ENCODE measurements around the gene UNC13A. TPM values are rescaled to one million over a fixed set of nuclear protein-coding genes. Genes with fewer than 3 reads are reported as not detected.

UNC13A gene
- total RNA-seq, 4 donors from 2014 or later, result 0.16 TPM; not detected in 3

DNA sequence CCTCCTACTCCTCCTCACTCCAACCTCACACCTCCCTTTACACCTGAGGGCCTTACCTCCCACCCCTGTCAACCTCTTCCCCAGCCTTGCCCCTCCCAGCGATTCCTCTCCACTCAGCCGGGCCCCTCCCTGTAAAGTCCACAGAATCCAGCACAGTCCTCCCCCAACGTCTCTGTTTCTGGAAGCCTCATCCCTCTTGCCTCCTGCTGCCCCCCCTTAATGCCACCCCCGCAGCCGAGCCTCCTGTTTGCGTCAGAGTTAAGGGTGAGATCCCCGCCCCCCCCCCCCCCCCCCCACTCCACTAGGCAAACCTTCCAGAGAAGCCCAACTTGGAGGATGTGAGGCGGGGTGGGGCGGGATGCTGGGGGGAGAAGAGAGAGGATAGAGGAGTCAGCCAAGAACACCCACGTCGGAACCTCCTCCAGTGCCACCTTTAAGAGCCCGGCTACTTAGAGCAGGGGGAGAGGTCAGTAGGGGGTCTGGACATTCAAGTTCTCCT lies 2.1 kb downstream of the UNC13A start:
- DNase-seq (ENCODE audit: low spot score in 2 of 2), result no peak
- H3K9me3 ChIP-seq, result no peaks in the 10 kb centered on the region
- H3K4me3 ChIP-seq, result no peak overlapping the region
- no peak overlapping the region for H3K27ac ChIP-seq
- peaks cover 22% of the 10 kb centered on the region for H3K4me1 ChIP-seq
- H3K36me3 ChIP-seq, result no peaks in the 10 kb centered on the region
- H3K27me3 ChIP-seq, result peaks cover 90% of the 10 kb centered on the region
- WGBS, result under 1% methylated on average over 8 of the region's 12 CpGs
- no peak for TF ChIP-seq EP300 (IDR thresholded peaks at IDR 0.05)
- TF ChIP-seq POLR2AphosphoS5 (IDR thresholded peaks at IDR 0.05), result no peak
- TF ChIP-seq, protein P1, sequence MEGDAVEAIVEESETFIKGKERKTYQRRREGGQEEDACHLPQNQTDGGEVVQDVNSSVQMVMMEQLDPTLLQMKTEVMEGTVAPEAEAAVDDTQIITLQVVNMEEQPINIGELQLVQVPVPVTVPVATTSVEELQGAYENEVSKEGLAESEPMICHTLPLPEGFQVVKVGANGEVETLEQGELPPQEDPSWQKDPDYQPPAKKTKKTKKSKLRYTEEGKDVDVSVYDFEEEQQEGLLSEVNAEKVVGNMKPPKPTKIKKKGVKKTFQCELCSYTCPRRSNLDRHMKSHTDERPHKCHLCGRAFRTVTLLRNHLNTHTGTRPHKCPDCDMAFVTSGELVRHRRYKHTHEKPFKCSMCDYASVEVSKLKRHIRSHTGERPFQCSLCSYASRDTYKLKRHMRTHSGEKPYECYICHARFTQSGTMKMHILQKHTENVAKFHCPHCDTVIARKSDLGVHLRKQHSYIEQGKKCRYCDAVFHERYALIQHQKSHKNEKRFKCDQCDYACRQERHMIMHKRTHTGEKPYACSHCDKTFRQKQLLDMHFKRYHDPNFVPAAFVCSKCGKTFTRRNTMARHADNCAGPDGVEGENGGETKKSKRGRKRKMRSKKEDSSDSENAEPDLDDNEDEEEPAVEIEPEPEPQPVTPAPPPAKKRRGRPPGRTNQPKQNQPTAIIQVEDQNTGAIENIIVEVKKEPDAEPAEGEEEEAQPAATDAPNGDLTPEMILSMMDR (IDR thresholded peaks at IDR 0.05), result no peak
- no peak for TF ChIP-seq POLR2A (IDR thresholded peaks at IDR 0.05)

DNA sequence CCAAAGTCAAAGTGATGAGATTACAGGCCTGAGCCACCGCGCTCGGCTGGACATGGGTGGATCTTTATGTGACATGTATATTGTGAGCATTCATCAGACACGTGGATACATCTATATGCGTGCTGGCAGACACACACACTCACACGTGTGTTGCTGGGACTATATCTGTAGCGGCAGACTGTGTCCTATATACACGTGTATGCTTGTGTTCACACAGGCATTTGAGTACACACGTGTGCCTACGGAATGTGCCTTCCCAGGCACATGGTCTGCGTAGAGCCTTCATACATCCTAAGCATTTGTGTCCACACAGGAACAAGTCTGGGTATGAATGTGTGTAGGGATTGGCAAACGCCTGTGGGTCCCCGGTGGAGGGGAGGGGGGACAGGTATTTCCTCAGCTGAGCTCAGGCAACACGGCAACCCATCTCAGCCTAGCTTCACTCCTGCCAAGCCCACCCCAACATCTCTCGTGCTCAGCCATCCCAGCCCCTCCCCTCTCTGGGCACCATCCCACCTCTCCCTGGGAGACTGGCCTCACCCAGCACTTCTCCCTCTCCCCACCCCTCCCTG lies 2.6 kb downstream of the UNC13A start:
- no peak for DNase-seq (ENCODE audit: low spot score in 2 of 2)
- Histone ChIP-seq H3K27me3 (peaks cover 88% of the 10 kb centered on the region), H3K27ac (no peak overlapping the region), H3K4me1 (peaks cover 23% of the 10 kb centered on the region), H3K4me3 (no peak overlapping the region), H3K9me3 (no peaks in the 10 kb centered on the region), H3K36me3 (no peaks in the 10 kb centered on the region)
- TF ChIP-seq EP300 (IDR thresholded peaks at IDR 0.05), result no peak
- TF ChIP-seq POLR2A (IDR thresholded peaks at IDR 0.05), result no peak
- TF ChIP-seq, protein P1 (IDR thresholded peaks at IDR 0.05), result no peak
- TF ChIP-seq POLR2AphosphoS5 (IDR thresholded peaks at IDR 0.05), result no peak
- 59% methylated on average over 11 of the region's 15 CpGs for WGBS

DNA sequence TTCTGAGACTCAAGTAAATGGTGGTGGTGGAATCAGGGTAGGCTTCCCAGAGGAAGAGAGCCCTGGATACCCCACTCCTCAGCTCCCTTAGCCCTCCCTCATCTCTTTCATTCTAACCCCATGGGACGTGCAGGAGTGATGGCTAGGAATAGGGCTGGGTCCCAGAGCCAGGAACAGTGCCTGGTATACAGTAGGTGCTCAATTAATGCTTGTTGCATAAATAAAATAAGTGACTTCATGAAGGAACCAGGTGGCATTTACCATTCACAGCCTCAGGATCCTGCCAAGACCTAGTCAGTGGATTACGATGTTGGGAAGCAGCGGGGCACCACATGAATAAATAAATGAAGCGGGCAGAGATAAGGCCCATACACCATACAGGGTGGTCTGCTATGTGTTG lies 3.9 kb downstream of the UNC13A start:
- peaks cover 36% of the 10 kb centered on the region for H3K4me1 ChIP-seq
- H3K27ac ChIP-seq, result no peak overlapping the region
- no peak overlapping the region for H3K4me3 ChIP-seq
- TF ChIP-seq EP300 (IDR thresholded peaks at IDR 0.05) (no peak), POLR2A (IDR thresholded peaks at IDR 0.05) (no peak), POLR2AphosphoS5 (IDR thresholded peaks at IDR 0.05) (no peak)
- TF ChIP-seq, protein P1 (IDR thresholded peaks at IDR 0.05), result no peak
- H3K9me3 ChIP-seq, result no peaks in the 10 kb centered on the region
- peaks cover 88% of the 10 kb centered on the region for H3K27me3 ChIP-seq
- 85% methylated on average over 4 of the region's 4 CpGs for WGBS
- no peak for DNase-seq (ENCODE audit: low spot score in 2 of 2)
- H3K36me3 ChIP-seq, result no peaks in the 10 kb centered on the region

DNA sequence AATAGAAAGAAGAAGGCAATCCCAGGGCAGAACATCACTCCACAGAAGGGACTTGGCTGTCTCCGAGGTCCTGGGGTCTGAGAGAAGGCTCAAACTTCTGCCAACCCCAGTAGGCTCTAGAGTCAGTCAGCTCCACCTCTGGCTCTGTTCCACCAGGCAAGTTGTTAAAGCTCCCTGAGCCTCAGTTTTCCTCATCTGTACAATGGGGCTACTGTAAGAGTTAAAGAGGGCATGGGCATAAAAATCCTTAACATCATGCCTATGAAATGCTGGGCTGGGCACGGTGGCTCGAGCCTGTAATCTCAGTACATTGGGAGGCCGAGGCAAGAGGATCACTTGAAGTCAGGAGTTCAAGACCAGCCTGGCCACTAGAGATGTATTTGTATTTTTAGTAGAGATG lies 5.1 kb downstream of the UNC13A start:
- no peaks in the 10 kb centered on the region for H3K9me3 ChIP-seq
- DNase-seq (ENCODE audit: low spot score in 2 of 2), result no peak
- H3K4me1 ChIP-seq, result peaks cover 31% of the 10 kb centered on the region
- TF ChIP-seq, protein P1 (IDR thresholded peaks at IDR 0.05), result no peak
- TF ChIP-seq POLR2AphosphoS5 (IDR thresholded peaks at IDR 0.05) (no peak), POLR2A (IDR thresholded peaks at IDR 0.05) (no peak), EP300 (IDR thresholded peaks at IDR 0.05) (no peak)
- H3K4me3 ChIP-seq, result no peak overlapping the region
- H3K27me3 ChIP-seq, result peaks cover 85% of the 10 kb centered on the region
- no peaks in the 10 kb centered on the region for H3K36me3 ChIP-seq
- 79% methylated on average over 4 of the region's 4 CpGs for WGBS
- H3K27ac ChIP-seq, result no peak overlapping the region

DNA sequence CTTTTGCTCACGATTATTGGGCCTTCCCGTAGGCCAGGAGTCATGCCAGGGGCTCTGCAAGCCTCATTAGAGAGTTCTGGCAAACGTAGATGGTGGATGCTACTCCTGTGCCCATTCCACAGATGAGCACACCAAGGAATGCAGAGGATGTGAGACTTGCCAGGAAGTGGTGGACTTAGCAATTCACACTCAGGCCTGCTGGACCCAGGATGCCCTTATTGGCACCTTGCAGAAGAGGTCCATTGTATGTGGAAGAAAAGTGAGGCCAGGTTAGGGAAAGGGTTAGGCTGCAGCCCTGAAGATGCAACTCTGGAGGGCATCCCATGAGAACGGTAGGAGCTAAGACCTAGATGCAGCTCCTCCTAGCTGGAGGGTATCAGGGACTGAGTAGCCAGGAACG lies 5.9 kb downstream of the UNC13A start:
- H3K27me3 ChIP-seq, result peaks cover 77% of the 10 kb centered on the region

More for the DNA sequence above, 5.9 kb downstream of the UNC13A start:
- Histone ChIP-seq H3K36me3 (no peaks in the 10 kb centered on the region), H3K4me3 (no peak overlapping the region), H3K27ac (no peak overlapping the region), H3K9me3 (no peaks in the 10 kb centered on the region), H3K4me1 (peaks cover 27% of the 10 kb centered on the region)
- TF ChIP-seq EP300 (IDR thresholded peaks at IDR 0.05) (no peak), POLR2A (IDR thresholded peaks at IDR 0.05) (no peak)
- 62% methylated on average over 5 of the region's 5 CpGs for WGBS
- no peak for DNase-seq (ENCODE audit: low spot score in 2 of 2)

All from suprapubic skin (tissue), 4 donors.